ENCODE measurements around the gene OTOP3. TPM values are rescaled to one million over a fixed set of nuclear protein-coding genes. Genes with fewer than 3 reads are reported as not detected.

Gene OTOP3
- total RNA-seq, 1 experiment from 2014 or later = not detected

DNA sequence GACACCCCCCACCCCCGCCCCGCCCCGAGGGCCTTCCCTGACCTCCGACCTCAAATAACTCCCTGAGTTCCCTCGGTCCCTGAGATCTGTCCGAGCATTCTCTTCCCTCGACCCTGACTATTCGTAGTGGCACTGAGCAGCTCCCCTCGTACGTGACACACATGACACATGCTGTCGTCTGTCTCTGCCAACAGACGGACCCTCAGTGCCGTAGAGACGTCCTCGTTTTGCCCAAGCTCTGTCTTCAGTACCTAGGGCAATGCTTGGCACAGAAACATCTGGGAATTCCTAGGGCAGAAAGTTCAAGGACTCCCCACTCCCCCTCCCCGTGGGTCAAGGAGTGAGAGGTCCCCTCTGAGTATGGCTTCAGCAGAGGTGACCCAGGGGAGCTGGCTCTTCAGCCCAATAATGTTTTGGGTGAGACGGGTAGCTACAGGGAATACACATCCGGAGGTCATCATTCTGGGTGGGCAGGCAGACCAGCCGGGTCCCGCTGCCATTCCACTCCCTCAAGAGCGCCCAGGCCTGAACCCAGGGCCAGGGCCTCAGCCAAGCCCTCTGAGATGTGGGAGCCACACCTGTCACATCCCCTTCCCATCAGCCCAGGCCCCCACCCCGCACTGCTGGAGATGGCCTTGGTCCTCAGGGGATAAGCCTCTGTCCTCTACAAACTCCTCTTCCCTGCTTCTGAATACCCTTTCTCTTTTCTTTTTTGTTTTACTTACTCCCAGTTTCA is 41.6 kb upstream of the OTOP3 start:
- ATAC-seq = no peak
- TF ChIP-seq EZH2phosphoT487 (IDR thresholded peaks at IDR 0.05; ENCODE audit: borderline replicate concordance, low read length) (no peak), EZH2 (IDR thresholded peaks at IDR 0.05; ENCODE audit: low read length, unreplicated experiment) (no peak)
- TF ChIP-seq, protein P1, sequence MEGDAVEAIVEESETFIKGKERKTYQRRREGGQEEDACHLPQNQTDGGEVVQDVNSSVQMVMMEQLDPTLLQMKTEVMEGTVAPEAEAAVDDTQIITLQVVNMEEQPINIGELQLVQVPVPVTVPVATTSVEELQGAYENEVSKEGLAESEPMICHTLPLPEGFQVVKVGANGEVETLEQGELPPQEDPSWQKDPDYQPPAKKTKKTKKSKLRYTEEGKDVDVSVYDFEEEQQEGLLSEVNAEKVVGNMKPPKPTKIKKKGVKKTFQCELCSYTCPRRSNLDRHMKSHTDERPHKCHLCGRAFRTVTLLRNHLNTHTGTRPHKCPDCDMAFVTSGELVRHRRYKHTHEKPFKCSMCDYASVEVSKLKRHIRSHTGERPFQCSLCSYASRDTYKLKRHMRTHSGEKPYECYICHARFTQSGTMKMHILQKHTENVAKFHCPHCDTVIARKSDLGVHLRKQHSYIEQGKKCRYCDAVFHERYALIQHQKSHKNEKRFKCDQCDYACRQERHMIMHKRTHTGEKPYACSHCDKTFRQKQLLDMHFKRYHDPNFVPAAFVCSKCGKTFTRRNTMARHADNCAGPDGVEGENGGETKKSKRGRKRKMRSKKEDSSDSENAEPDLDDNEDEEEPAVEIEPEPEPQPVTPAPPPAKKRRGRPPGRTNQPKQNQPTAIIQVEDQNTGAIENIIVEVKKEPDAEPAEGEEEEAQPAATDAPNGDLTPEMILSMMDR (conservative IDR thresholded peaks at IDR 0.05; ENCODE audit: low read depth, low read length) = no peak
- Histone ChIP-seq H2AFZ (ENCODE audit: low read length) (no peak overlapping the region), H3K27me3 (ENCODE audit: low read length) (peaks cover 44% of the 10 kb centered on the region), H3K36me3 (ENCODE audit: low read depth, low read length) (no peaks in the 10 kb centered on the region), H3K9me2 (replicated peaks; ENCODE audit: low read length) (no peaks in the 10 kb centered on the region), H3K79me2 (ENCODE audit: low read length) (no peaks in the 10 kb centered on the region), H3K4me2 (ENCODE audit: low read length) (no peak overlapping the region), H3K27ac (ENCODE audit: low read length) (no peak overlapping the region), H4K20me1 (ENCODE audit: low read length) (no peaks in the 10 kb centered on the region), H3K9me3 (ENCODE audit: low read length) (no peaks in the 10 kb centered on the region), H3K4me3 (ENCODE audit: low read length) (no peak overlapping the region), H3K4me1 (ENCODE audit: insufficient read depth, low read length) (no peaks in the 10 kb centered on the region), H3K9ac (ENCODE audit: low read length) (no peak overlapping the region), H3F3A (ENCODE audit: low read length, unreplicated experiment) (no peaks in the 10 kb centered on the region)
- DNase-seq = no peak
- ChIA-PET POLR2A (ENCODE audit: unreplicated experiment) (no interaction called here), CTCF (no interaction called here)
- no TSS peak for BruUV-seq (replicated peaks)
- intact Hi-C loops (cut with micrococcal nuclease) = no loop called here

DNA sequence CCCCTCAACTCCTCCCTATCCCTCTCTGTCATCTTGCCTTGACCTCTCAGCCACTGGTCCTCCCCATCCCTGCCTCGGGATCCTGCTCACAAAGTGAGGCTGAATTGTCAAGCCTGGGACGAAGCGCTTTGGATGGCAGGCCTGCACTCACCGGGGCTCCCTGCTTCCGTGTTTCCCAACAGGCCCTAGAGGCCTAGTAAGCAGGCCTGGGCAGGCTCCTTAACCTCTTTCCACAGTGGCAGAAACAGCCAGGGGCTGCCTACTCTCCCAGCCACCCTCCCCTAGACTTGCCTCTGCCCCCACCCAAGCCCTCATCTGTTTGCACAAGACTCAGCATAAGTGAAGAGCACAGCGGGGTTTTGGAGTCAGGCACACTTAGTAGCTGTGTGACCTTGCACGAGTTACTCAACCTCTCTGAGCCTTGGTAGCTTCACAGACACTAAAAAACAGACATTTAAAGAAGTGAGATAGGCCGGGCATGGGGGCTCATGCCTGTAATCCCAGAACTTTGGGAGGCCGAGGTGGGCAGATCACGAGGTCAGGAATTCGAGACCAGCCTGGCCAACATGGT is 37.2 kb upstream of the OTOP3 start:
- no peak overlapping the region for H3K4me3 ChIP-seq (ENCODE audit: low read length)
- H3K9me3 ChIP-seq (ENCODE audit: low read length) = no peaks in the 10 kb centered on the region
- intact Hi-C loops (cut with micrococcal nuclease) = no loop called here
- DNase-seq = no peak
- TF ChIP-seq, protein P1 (conservative IDR thresholded peaks at IDR 0.05; ENCODE audit: low read depth, low read length) = no peak
- no peak for TF ChIP-seq EZH2 (IDR thresholded peaks at IDR 0.05; ENCODE audit: low read length, unreplicated experiment)
- TF ChIP-seq EZH2phosphoT487 (IDR thresholded peaks at IDR 0.05; ENCODE audit: borderline replicate concordance, low read length) = no peak
- H3K4me1 ChIP-seq (ENCODE audit: insufficient read depth, low read length) = no peaks in the 10 kb centered on the region
- no peak overlapping the region for H3K27ac ChIP-seq (ENCODE audit: low read length)
- no TSS peak for BruUV-seq (replicated peaks)
- H4K20me1 ChIP-seq (ENCODE audit: low read length) = no peaks in the 10 kb centered on the region
- no peak overlapping the region for H3K4me2 ChIP-seq (ENCODE audit: low read length)
- no peak overlapping the region for H2AFZ ChIP-seq (ENCODE audit: low read length)
- H3K9ac ChIP-seq (ENCODE audit: low read length) = no peak overlapping the region
- H3K9me2 ChIP-seq (replicated peaks; ENCODE audit: low read length) = no peaks in the 10 kb centered on the region
- no peaks in the 10 kb centered on the region for H3K36me3 ChIP-seq (ENCODE audit: low read depth, low read length)
- no peaks in the 10 kb centered on the region for H3K79me2 ChIP-seq (ENCODE audit: low read length)
- no peaks in the 10 kb centered on the region for H3F3A ChIP-seq (ENCODE audit: low read length, unreplicated experiment)
- ChIA-PET POLR2A (ENCODE audit: unreplicated experiment) (no interaction called here), CTCF (no interaction called here)
- peaks cover 32% of the 10 kb centered on the region for H3K27me3 ChIP-seq (ENCODE audit: low read length)
- no peak for ATAC-seq

DNA sequence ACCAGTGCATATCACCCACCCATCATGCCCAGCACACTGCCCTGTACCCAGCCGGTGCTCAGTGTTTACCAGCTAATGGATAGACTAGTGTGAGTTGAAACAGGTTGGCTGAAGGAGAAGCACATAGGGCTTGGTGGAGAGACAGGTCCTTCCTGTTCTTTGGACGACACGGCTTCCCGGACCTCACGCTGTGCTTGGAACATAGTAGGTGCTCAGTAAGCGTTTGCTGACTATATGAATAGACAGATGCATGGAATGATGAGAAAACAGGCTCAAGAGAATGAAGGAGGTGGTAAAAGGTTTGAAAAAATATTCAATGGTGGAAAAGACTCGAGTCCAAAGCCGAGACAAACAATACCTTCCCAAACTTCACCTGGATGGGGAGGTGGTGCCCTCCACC is 35.5 kb upstream of the OTOP3 start:
- no peak overlapping the region for H2AFZ ChIP-seq (ENCODE audit: low read length)
- ChIA-PET CTCF (no interaction called here), POLR2A (ENCODE audit: unreplicated experiment) (no interaction called here)
- no peaks in the 10 kb centered on the region for H3K9me3 ChIP-seq (ENCODE audit: low read length)
- no peak overlapping the region for H3K4me3 ChIP-seq (ENCODE audit: low read length)
- BruUV-seq (replicated peaks) = no TSS peak
- H3K36me3 ChIP-seq (ENCODE audit: low read depth, low read length) = no peaks in the 10 kb centered on the region
- H3K9ac ChIP-seq (ENCODE audit: low read length) = no peak overlapping the region
- peaks cover 18% of the 10 kb centered on the region for H3K27me3 ChIP-seq (ENCODE audit: low read length)
- no peak overlapping the region for H3K27ac ChIP-seq (ENCODE audit: low read length)
- no peaks in the 10 kb centered on the region for H3K4me1 ChIP-seq (ENCODE audit: insufficient read depth, low read length)
- H3F3A ChIP-seq (ENCODE audit: low read length, unreplicated experiment) = no peaks in the 10 kb centered on the region
- intact Hi-C loops (cut with micrococcal nuclease) = no loop called here
- no peak for TF ChIP-seq EZH2phosphoT487 (IDR thresholded peaks at IDR 0.05; ENCODE audit: borderline replicate concordance, low read length)
- TF ChIP-seq EZH2 (IDR thresholded peaks at IDR 0.05; ENCODE audit: low read length, unreplicated experiment) = no peak
- TF ChIP-seq, protein P1 (conservative IDR thresholded peaks at IDR 0.05; ENCODE audit: low read depth, low read length) = no peak
- H3K9me2 ChIP-seq (replicated peaks; ENCODE audit: low read length) = no peaks in the 10 kb centered on the region
- ATAC-seq (no peak), DNase-seq (no peak)
- H3K79me2 ChIP-seq (ENCODE audit: low read length) = no peaks in the 10 kb centered on the region
- no peak overlapping the region for H3K4me2 ChIP-seq (ENCODE audit: low read length)
- H4K20me1 ChIP-seq (ENCODE audit: low read length) = no peaks in the 10 kb centered on the region

Data from PC-3 (cell line).